Measurements from ENCODE around the gene NOS2. TPM values are rescaled to one million over a fixed set of nuclear protein-coding genes. Genes with fewer than 3 reads are reported as not detected.

The NOS2 gene
- total RNA-seq, 5 donors from 2014 or later (not counting 1 experiment from before 2014, with no cell fraction given) = 0.07 to 0.10 (median 0.09) TPM

GRCh38 chr17:27798376-27798775, 2.0 kb downstream of the NOS2 start:
- whole genome bisulfite sequencing (ENCODE audit: insufficient coverage) = 76% methylated on average over 5 of the region's 8 CpGs
- Mint-ChIP-seq H3K27ac (no peak overlapping the region), H3K36me3 (no peaks in the 10 kb centered on the region), H3K4me1 (peaks cover 4 to 7% (median 6%) of the 10 kb centered on the region in 3 donors), H3K9me3 (no peaks in the 10 kb centered on the region), H3K27me3 (peaks cover 36 to 46% of the 10 kb centered on the region in 2 donors), H3K4me3 (no peak overlapping the region)
- ATAC-seq (replicated peaks in 1 of 4) (no peak), DNase-seq (no peak)
- Histone ChIP-seq H3K27me3 (replicated peaks in 1 of 2; ENCODE audit: control insufficient read depth in 2 of 2, extremely low read depth in 1 of 2, insufficient read depth in 2 of 2, low read length in 1 of 2) (peaks cover 4 to 42% of the 10 kb centered on the region in 2 experiments), H3K27ac (ENCODE audit: low read length) (no peak overlapping the region), H3K4me1 (ENCODE audit: control insufficient read depth in 1 of 2, extremely low read depth in 1 of 2, insufficient read depth in 2 of 2, low read length in 2 of 2) (peaks cover 0 to 4% of the 10 kb centered on the region in 2 experiments), H3K9me3 (no peaks in the 10 kb centered on the region), H3K4me3 (ENCODE audit: control insufficient read depth in 1 of 2, extremely low read depth in 1 of 2, low read length in 1 of 2) (no peak overlapping the region), H3K36me3 (ENCODE audit: control insufficient read depth in 2 of 2, extremely low read depth in 1 of 2, insufficient read depth in 1 of 2, low read length in 1 of 2) (no peaks in the 10 kb centered on the region)
- CTCF ChIA-PET = no interaction called here
- POLR2A ChIA-PET = no interaction called here

- Mint-ChIP-seq H3K4me1 (peaks cover 4 to 7% (median 6%) of the 10 kb centered on the region in 3 donors), H3K36me3 (no peaks in the 10 kb centered on the region), H3K9me3 (no peaks in the 10 kb centered on the region), H3K4me3 (no peak overlapping the region), H3K27me3 (peaks cover 36 to 46% of the 10 kb centered on the region in 2 donors), H3K27ac (no peak overlapping the region)
- WGBS (ENCODE audit: insufficient coverage) = 80% methylated on average over 5 of the region's 9 CpGs
- ChIA-PET CTCF (no interaction called here), POLR2A (no interaction called here)
- peaks cover 0 to 8% of the 10 kb centered on the region in 2 experiments for H3K4me1 ChIP-seq (ENCODE audit: control insufficient read depth in 1 of 2, extremely low read depth in 1 of 2, insufficient read depth in 2 of 2, low read length in 2 of 2)
- no peaks in the 10 kb centered on the region for H3K9me3 ChIP-seq
- H3K27me3 ChIP-seq (replicated peaks in 1 of 2; ENCODE audit: control insufficient read depth in 2 of 2, extremely low read depth in 1 of 2, insufficient read depth in 2 of 2, low read length in 1 of 2) = peaks cover 4 to 50% of the 10 kb centered on the region in 2 experiments
- H3K27ac ChIP-seq (ENCODE audit: low read length) = no peak overlapping the region
- no peaks in the 10 kb centered on the region for H3K36me3 ChIP-seq (ENCODE audit: control insufficient read depth in 2 of 2, extremely low read depth in 1 of 2, insufficient read depth in 1 of 2, low read length in 1 of 2)
- DNase-seq = no peak
- H3K4me3 ChIP-seq (ENCODE audit: control insufficient read depth in 1 of 2, extremely low read depth in 1 of 2, low read length in 1 of 2) = no peak overlapping the region
- no peak for ATAC-seq (replicated peaks in 1 of 4)
Observed at GRCh38 chr17:27797390-27798091, 2.8 kb downstream of the NOS2 start.

- H3K27ac ChIP-seq (ENCODE audit: low read length) = no peak overlapping the region
- peaks cover 46 to 68% of the 10 kb centered on the region in 2 donors for H3K27me3 Mint-ChIP-seq
- peaks cover 4 to 7% (median 6%) of the 10 kb centered on the region in 3 donors for H3K4me1 Mint-ChIP-seq
- H3K4me1 ChIP-seq (ENCODE audit: control insufficient read depth in 1 of 2, extremely low read depth in 1 of 2, insufficient read depth in 2 of 2, low read length in 2 of 2) = peaks cover 0 to 8% of the 10 kb centered on the region in 2 experiments
- no peaks in the 10 kb centered on the region for H3K9me3 Mint-ChIP-seq
- no peaks in the 10 kb centered on the region for H3K36me3 ChIP-seq (ENCODE audit: control insufficient read depth in 2 of 2, extremely low read depth in 1 of 2, insufficient read depth in 1 of 2, low read length in 1 of 2)
- H3K27ac Mint-ChIP-seq = no peak overlapping the region
- WGBS (ENCODE audit: insufficient coverage) = 48% methylated on average over 12 of the region's 19 CpGs
- peaks cover 4 to 67% of the 10 kb centered on the region in 2 experiments for H3K27me3 ChIP-seq (replicated peaks in 1 of 2; ENCODE audit: control insufficient read depth in 2 of 2, extremely low read depth in 1 of 2, insufficient read depth in 2 of 2, low read length in 1 of 2)
- CTCF ChIA-PET = no interaction called here
- peak overlapping the region; percentile 4 to 65 (median 36) for H3K4me3 Mint-ChIP-seq
- no peak for ATAC-seq (replicated peaks in 1 of 4)
- no peaks in the 10 kb centered on the region for H3K9me3 ChIP-seq
- H3K4me3 ChIP-seq (ENCODE audit: control insufficient read depth in 1 of 2, extremely low read depth in 1 of 2, low read length in 1 of 2) = peak overlapping the region in 1 of 2 donors; percentile 19
- DNase-seq = no peak
- POLR2A ChIA-PET = interaction anchor here in 1 of 2 donors (0.6 kb wide), 1 partner anchor 286 kb away, joined by 4 read pairs; no protein-coding TSS in a partner anchor
- H3K36me3 Mint-ChIP-seq = no peaks in the 10 kb centered on the region
Observed at GRCh38 chr17:27793906-27794569, 6.3 kb downstream of the NOS2 start.

- no peaks in the 10 kb centered on the region for H3K9me3 Mint-ChIP-seq
- 8% methylated on average over 56 of the region's 58 CpGs for WGBS (ENCODE audit: insufficient coverage)
- Histone ChIP-seq H3K4me3 (ENCODE audit: control insufficient read depth in 1 of 2, extremely low read depth in 1 of 2, low read length in 1 of 2) (peak overlapping the region in 1 of 2 donors; percentile 19), H3K27ac (ENCODE audit: low read length) (no peak overlapping the region), H3K27me3 (replicated peaks in 1 of 2; ENCODE audit: control insufficient read depth in 2 of 2, extremely low read depth in 1 of 2, insufficient read depth in 2 of 2, low read length in 1 of 2) (peaks cover 4 to 69% of the 10 kb centered on the region in 2 experiments), H3K9me3 (no peaks in the 10 kb centered on the region), H3K36me3 (ENCODE audit: control insufficient read depth in 2 of 2, extremely low read depth in 1 of 2, insufficient read depth in 1 of 2, low read length in 1 of 2) (no peaks in the 10 kb centered on the region), H3K4me1 (ENCODE audit: control insufficient read depth in 1 of 2, extremely low read depth in 1 of 2, insufficient read depth in 2 of 2, low read length in 2 of 2) (peaks cover 0 to 8% of the 10 kb centered on the region in 2 experiments)
- peaks cover 49 to 68% of the 10 kb centered on the region in 2 donors for H3K27me3 Mint-ChIP-seq
- peak overlapping the region; percentile 4 to 65 (median 36) for H3K4me3 Mint-ChIP-seq
- H3K27ac Mint-ChIP-seq = no peak overlapping the region
- DNase-seq = peak in 3 of 35 experiments; percentile 4 to 19 (median 8)
- peak; percentile 48 to 72 (median 56) for ATAC-seq (replicated peaks in 1 of 4)
- no peaks in the 10 kb centered on the region for H3K36me3 Mint-ChIP-seq
- H3K4me1 Mint-ChIP-seq = peaks cover 4 to 7% (median 6%) of the 10 kb centered on the region in 3 donors
- CTCF ChIA-PET = no interaction called here
- POLR2A ChIA-PET = interaction anchor here in 1 of 2 donors (0.6 kb wide), 1 partner anchor 287 kb away, joined by 4 read pairs; no protein-coding TSS in a partner anchor
Observed at GRCh38 chr17:27793168-27793905, 7.0 kb downstream of the NOS2 start.

GRCh38 chr17:27792095-27792494, 8.2 kb downstream of the NOS2 start:
- CTCF ChIA-PET = no interaction called here
- Mint-ChIP-seq H3K9me3 (no peaks in the 10 kb centered on the region), H3K36me3 (no peaks in the 10 kb centered on the region), H3K4me1 (peaks cover 4 to 7% (median 6%) of the 10 kb centered on the region in 3 donors), H3K27ac (no peak overlapping the region), H3K27me3 (peaks cover 49 to 63% of the 10 kb centered on the region in 2 donors), H3K4me3 (no peak overlapping the region)
- POLR2A ChIA-PET = no interaction called here
- Histone ChIP-seq H3K4me3 (ENCODE audit: control insufficient read depth in 1 of 2, extremely low read depth in 1 of 2, low read length in 1 of 2) (no peak overlapping the region), H3K36me3 (ENCODE audit: control insufficient read depth in 2 of 2, extremely low read depth in 1 of 2, insufficient read depth in 1 of 2, low read length in 1 of 2) (no peaks in the 10 kb centered on the region), H3K4me1 (ENCODE audit: control insufficient read depth in 1 of 2, extremely low read depth in 1 of 2, insufficient read depth in 2 of 2, low read length in 2 of 2) (peaks cover 0 to 8% of the 10 kb centered on the region in 2 experiments), H3K9me3 (no peaks in the 10 kb centered on the region), H3K27ac (ENCODE audit: low read length) (no peak overlapping the region), H3K27me3 (replicated peaks in 1 of 2; ENCODE audit: control insufficient read depth in 2 of 2, extremely low read depth in 1 of 2, insufficient read depth in 2 of 2, low read length in 1 of 2) (peaks cover 4 to 58% of the 10 kb centered on the region in 2 experiments)
- no peak for ATAC-seq (replicated peaks in 1 of 4)
- DNase-seq = no peak
- WGBS (ENCODE audit: insufficient coverage) = no CpG with 5 or more reads among the region's 3 CpGs

- Mint-ChIP-seq H3K36me3 (no peaks in the 10 kb centered on the region), H3K27me3 (peaks cover 24 to 38% of the 10 kb centered on the region in 2 donors), H3K4me3 (no peak overlapping the region), H3K9me3 (no peaks in the 10 kb centered on the region), H3K4me1 (peaks cover 2 to 3% (median 2%) of the 10 kb centered on the region in 3 donors), H3K27ac (no peak overlapping the region)
- H3K4me3 ChIP-seq (ENCODE audit: control insufficient read depth in 1 of 2, extremely low read depth in 1 of 2, low read length in 1 of 2) = no peak overlapping the region
- H3K27me3 ChIP-seq (replicated peaks in 1 of 2; ENCODE audit: control insufficient read depth in 2 of 2, extremely low read depth in 1 of 2, insufficient read depth in 2 of 2, low read length in 1 of 2) = peaks cover 0 to 33% of the 10 kb centered on the region in 2 experiments
- no peaks in the 10 kb centered on the region for H3K9me3 ChIP-seq
- H3K36me3 ChIP-seq (ENCODE audit: control insufficient read depth in 2 of 2, extremely low read depth in 1 of 2, insufficient read depth in 1 of 2, low read length in 1 of 2) = no peaks in the 10 kb centered on the region
- 82% methylated on average over 3 of the region's 3 CpGs for whole genome bisulfite sequencing (ENCODE audit: insufficient coverage)
- peaks cover 0 to 7% of the 10 kb centered on the region in 2 experiments for H3K4me1 ChIP-seq (ENCODE audit: control insufficient read depth in 1 of 2, extremely low read depth in 1 of 2, insufficient read depth in 2 of 2, low read length in 2 of 2)
- no peak overlapping the region for H3K27ac ChIP-seq (ENCODE audit: low read length)
- DNase-seq (no peak), ATAC-seq (replicated peaks in 1 of 4) (no peak)
- ChIA-PET POLR2A (no interaction called here), CTCF (no interaction called here)
Observed at GRCh38 chr17:27788919-27789318, 11.4 kb downstream of the NOS2 start.
